Fibroblast of lung (primary cell): ENCODE measurements around the gene IL31RA.
"Not testable (repeated sequence)": the region's sequence is repeated elsewhere in the genome, so short reads cannot be mapped to it uniquely, and the experiment has no call there.

Experiments
- EZH2 ChIP-seq: IDR thresholded peaks from 2 replicates; pipeline ENCODE4 v1.5.1; 2012; ENCODE audit warnings: low read length, control low read depth, mild to moderate bottlenecking; ENCODE audit errors: missing control alignments
- TF ChIP-seq, protein P1 (sequence below), 2 donors: IDR thresholded peaks in 1 of 2; conservative IDR thresholded peaks in 1 of 2; 1 replicate in 1 of 2; 2 replicates in 1 of 2; pipeline ENCODE4 v1.5.1; 2011 to 2012; ENCODE audit warnings: low read length in 2 of 2, control low read depth in 1 of 2, inconsistent platforms in 1 of 2, low read depth in 1 of 2, mild to moderate bottlenecking in 1 of 2

- TF ChIP-seq, protein P1, sequence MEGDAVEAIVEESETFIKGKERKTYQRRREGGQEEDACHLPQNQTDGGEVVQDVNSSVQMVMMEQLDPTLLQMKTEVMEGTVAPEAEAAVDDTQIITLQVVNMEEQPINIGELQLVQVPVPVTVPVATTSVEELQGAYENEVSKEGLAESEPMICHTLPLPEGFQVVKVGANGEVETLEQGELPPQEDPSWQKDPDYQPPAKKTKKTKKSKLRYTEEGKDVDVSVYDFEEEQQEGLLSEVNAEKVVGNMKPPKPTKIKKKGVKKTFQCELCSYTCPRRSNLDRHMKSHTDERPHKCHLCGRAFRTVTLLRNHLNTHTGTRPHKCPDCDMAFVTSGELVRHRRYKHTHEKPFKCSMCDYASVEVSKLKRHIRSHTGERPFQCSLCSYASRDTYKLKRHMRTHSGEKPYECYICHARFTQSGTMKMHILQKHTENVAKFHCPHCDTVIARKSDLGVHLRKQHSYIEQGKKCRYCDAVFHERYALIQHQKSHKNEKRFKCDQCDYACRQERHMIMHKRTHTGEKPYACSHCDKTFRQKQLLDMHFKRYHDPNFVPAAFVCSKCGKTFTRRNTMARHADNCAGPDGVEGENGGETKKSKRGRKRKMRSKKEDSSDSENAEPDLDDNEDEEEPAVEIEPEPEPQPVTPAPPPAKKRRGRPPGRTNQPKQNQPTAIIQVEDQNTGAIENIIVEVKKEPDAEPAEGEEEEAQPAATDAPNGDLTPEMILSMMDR (conservative IDR thresholded peaks at IDR 0.05 in 1 of 2, IDR thresholded peaks at IDR 0.05 in 1 of 2; ENCODE audit: low read depth in 1 of 2, low read length in 2 of 2): not testable (repeated sequence)
- TF ChIP-seq EZH2: not testable (repeated sequence)
Measured at GRCh38 chr5:55937598-55937997, 86.4 kb downstream of the IL31RA start.
